ENCODE results near the gene NUDT1.

The NUDT1 gene

GRCh38 chr7:2248984-2249694, 7.1 kb downstream of the NUDT1 start:
- no peak for DNase-seq (ENCODE audit: low read depth in 2 of 2)

GRCh38 chr7:2249744-2250323, 7.8 kb downstream of the NUDT1 start:
- no peak for DNase-seq (ENCODE audit: low read depth in 2 of 2)

- no peak for DNase-seq (ENCODE audit: low read depth in 2 of 2)
Measured at GRCh38 chr7:2251381-2251780, 9.4 kb downstream of the NUDT1 start.

GRCh38 chr7:2251841-2252771, 10.1 kb downstream of the NUDT1 start:
- no peak for DNase-seq (ENCODE audit: low read depth in 2 of 2)

GRCh38 chr7:2253021-2253420, 11.0 kb downstream of the NUDT1 start:
- no peak for DNase-seq (ENCODE audit: low read depth in 2 of 2)

- DNase-seq (ENCODE audit: low read depth in 2 of 2), result no peak
Measured at GRCh38 chr7:2253525-2254244, 11.7 kb downstream of the NUDT1 start.

- DNase-seq (ENCODE audit: low read depth in 2 of 2), result no peak
Measured at GRCh38 chr7:2254429-2255144, 12.6 kb downstream of the NUDT1 start.

GRCh38 chr7:2255145-2256139, 13.4 kb downstream of the NUDT1 start:
- DNase-seq (ENCODE audit: low read depth in 2 of 2), result no peak

GRCh38 chr7:2256306-2257045, 14.4 kb downstream of the NUDT1 start:
- no peak for DNase-seq (ENCODE audit: low read depth in 2 of 2)

GRCh38 chr7:2257046-2257551, 15.1 kb downstream of the NUDT1 start:
- DNase-seq (ENCODE audit: low read depth in 2 of 2), result no peak

- DNase-seq (ENCODE audit: low read depth in 2 of 2), result no peak
Measured at GRCh38 chr7:2257651-2258050, 15.6 kb downstream of the NUDT1 start.

- DNase-seq (ENCODE audit: low read depth in 2 of 2), result no peak
Measured at GRCh38 chr7:2258661-2259365, 16.8 kb downstream of the NUDT1 start.

- DNase-seq (ENCODE audit: low read depth in 2 of 2), result no peak
Measured at GRCh38 chr7:2259480-2259879, 17.5 kb downstream of the NUDT1 start.

- no peak for DNase-seq (ENCODE audit: low read depth in 2 of 2)
Measured at GRCh38 chr7:2260820-2261219, 18.8 kb downstream of the NUDT1 start.

GRCh38 chr7:2261611-2262010, 19.6 kb downstream of the NUDT1 start:
- DNase-seq (ENCODE audit: low read depth in 2 of 2), result no peak

- DNase-seq (ENCODE audit: low read depth in 2 of 2), result no peak
Measured at GRCh38 chr7:2263176-2263575, 21.1 kb downstream of the NUDT1 start.

- DNase-seq (ENCODE audit: low read depth in 2 of 2), result no peak
Measured at GRCh38 chr7:2264158-2264557, 22.1 kb downstream of the NUDT1 start.

GRCh38 chr7:2266911-2267310, 24.9 kb downstream of the NUDT1 start:
- DNase-seq (ENCODE audit: low read depth in 2 of 2), result no peak
